HepG2 (cell line): Measurements from ENCODE around the gene KRTAP12-4. TPM values are rescaled to one million over a fixed set of nuclear protein-coding genes. Genes with fewer than 3 reads are reported as not detected.
A peak's percentile ranks its signal among the peaks of the same experiment; 100 is the strongest.

Source experiments
- GTF2F1 ChIP-seq: fragments of 150-350 bp; IDR thresholded peaks from 2 replicates; pipeline ENCODE4 v1.6.1; 2014; ENCODE audit warnings: low read length
- HDAC6 ChIP-seq: fragments of 200-600 bp; sonication (generic); IDR thresholded peaks from 2 replicates; pipeline ENCODE4 v1.7.0; 2017; ENCODE audit warnings: mild to moderate bottlenecking, antibody characterized with exemption, low read length, low read depth
- HNF4A ChIP-seq: sonication (generic); formaldehyde crosslinking; IDR thresholded peaks from 2 replicates; pipeline ENCODE4 v1.4.0; 2020; ENCODE audit warnings: missing genetic modification reagents
- MIER3 ChIP-seq: IDR thresholded peaks from 2 replicates; pipeline ENCODE4 v1.6.1; 2016; ENCODE audit warnings: missing compliant biosample characterization, borderline replicate concordance
- MXD4 ChIP-seq: IDR thresholded peaks from 2 replicates; pipeline ENCODE4 v1.6.1; 2016; ENCODE audit warnings: mild to moderate bottlenecking, missing biosample characterization, missing genetic modification reagents
- PHF20 ChIP-seq: sonication (generic); formaldehyde crosslinking; IDR thresholded peaks from 2 replicates; pipeline ENCODE4 v1.5.0; 2020; ENCODE audit warnings: mild to moderate bottlenecking, missing genetic modification reagents
- TBX2 ChIP-seq: sonication (generic); formaldehyde crosslinking; IDR thresholded peaks from 2 replicates; pipeline ENCODE4 v1.5.0; 2020; ENCODE audit warnings: missing genetic modification reagents, mild to moderate bottlenecking, borderline replicate concordance
- ZNF10 ChIP-seq: sonication (generic); formaldehyde crosslinking; IDR thresholded peaks from 2 replicates; pipeline ENCODE4 v1.4.0; 2020; ENCODE audit warnings: mild to moderate bottlenecking, low read depth, missing genetic modification reagents, borderline replicate concordance
- ZNF205 ChIP-seq: IDR thresholded peaks from 2 replicates; pipeline ENCODE4 v1.6.1; 2018; ENCODE audit warnings: missing biosample characterization, missing genetic modification reagents
- ZNF460 ChIP-seq: sonication (generic); formaldehyde crosslinking; IDR thresholded peaks from 2 replicates; pipeline ENCODE4 v1.5.1; 2020; ENCODE audit warnings: missing genetic modification reagents, mild to moderate bottlenecking, borderline replicate concordance
- ZNF674 ChIP-seq: sonication (generic); formaldehyde crosslinking; IDR thresholded peaks from 2 replicates; pipeline ENCODE4 v1.5.0; 2020; ENCODE audit warnings: low read depth, mild to moderate bottlenecking, missing genetic modification reagents
- ZNF749 ChIP-seq: sonication (generic); formaldehyde crosslinking; IDR thresholded peaks from 2 replicates; pipeline ENCODE4 v1.8.0; 2022; ENCODE audit warnings: mild to moderate bottlenecking, missing genetic modification reagents, moderate library complexity, borderline replicate concordance
- polyA plus RNA-seq, 8 experiments: library from polyadenylated mRNA; depleted of rRNA in 3 of 8; stranded (reverse) in 7 of 8; unstranded in 1 of 8; fragments of >200 nt; fragmentation: Illumina TruSeq in 4 of 8; extraction: Trizol in 4 of 8; gene quantifications; 2 replicates each; pipeline versions ENCODE4 v1.2.1 to v1.2.3, GENCODE V29; 2011 to 2016; ENCODE audit warnings: low read depth in 4 of 8, missing spikeins in 1 of 8, mixed read lengths in 1 of 8; ENCODE audit not compliant: insufficient read depth in 1 of 8
- total RNA-seq, 5 experiments: library from RNA; depleted of rRNA; stranded (reverse); fragments of >200 nt; fragmentation: Illumina TruSeq; extraction: Trizol; gene quantifications; 2 replicates each; pipeline ENCODE4 v1.2.3, GENCODE V29; 2016; ENCODE audit warnings: low read depth in 1 of 5
- TF ChIP-seq, protein P1 (sequence below): sonication (generic); formaldehyde crosslinking; IDR thresholded peaks from 2 replicates; pipeline ENCODE4 v1.4.0; 2020; ENCODE audit warnings: mild to moderate bottlenecking, missing genetic modification reagents
- TF ChIP-seq, protein P2 (sequence below), 2 experiments: sonication (generic) in 1 of 2; formaldehyde crosslinking in 1 of 2; IDR thresholded peaks; 2 replicates each; pipeline versions ENCODE4 v1.6.1 to v1.9.0; 2014 to 2022; ENCODE audit warnings: antibody characterized with exemption in 1 of 2, borderline replicate concordance in 1 of 2, inconsistent platforms in 1 of 2, low read depth in 1 of 2, missing genetic modification reagents in 1 of 2

The KRTAP12-4 gene
- total and polyA plus RNA-seq, 2 of the 13 experiments (the other 11 are each of a cell fraction or from before 2014, with no cell fraction given) = not detected

DNA sequence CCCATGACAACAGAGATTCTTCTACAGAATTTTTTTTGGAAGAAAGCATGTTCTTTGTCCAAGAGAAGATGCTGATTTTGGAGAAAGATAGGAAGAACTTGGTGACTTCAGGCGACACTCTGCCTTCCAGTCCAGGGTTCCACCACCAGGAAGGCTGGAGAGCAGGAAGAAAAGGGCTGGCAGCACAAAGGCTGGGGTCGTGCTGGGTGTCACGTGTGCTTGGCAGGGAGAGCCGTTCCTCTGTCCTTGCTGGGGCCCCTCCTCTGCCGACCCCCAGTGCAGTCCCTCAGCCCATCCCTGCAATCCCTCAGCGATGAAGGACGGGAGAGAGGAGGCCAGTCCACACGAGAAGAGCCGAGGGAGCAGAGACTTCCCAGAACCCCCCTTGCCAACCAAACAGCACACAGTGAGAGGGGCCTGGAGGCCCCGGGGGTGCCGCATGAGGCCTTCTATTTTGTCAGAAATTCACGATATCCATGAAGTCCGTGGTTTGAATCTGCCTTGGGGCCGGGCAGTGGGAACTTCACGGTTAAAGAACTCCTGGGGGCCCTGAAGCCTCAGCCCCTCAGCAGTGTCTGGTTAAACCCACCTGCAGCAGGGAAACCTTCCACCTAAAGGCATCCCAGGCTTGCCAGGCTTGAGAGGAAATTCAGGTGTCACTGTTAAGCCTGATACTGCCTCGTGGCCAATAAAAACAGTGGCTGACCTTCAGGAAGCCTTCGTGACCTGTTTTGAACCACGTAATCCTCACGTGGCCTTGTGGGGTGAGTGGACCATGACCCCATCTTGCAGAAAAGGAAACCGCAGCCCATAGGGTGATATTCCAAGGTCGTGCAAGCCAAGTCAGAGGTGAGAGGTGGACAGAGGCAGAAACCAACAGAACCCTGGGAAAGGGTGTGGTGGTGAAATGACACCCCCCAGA, 45.9 kb upstream of the KRTAP12-4 start (continued):
- TF ChIP-seq, protein P1, sequence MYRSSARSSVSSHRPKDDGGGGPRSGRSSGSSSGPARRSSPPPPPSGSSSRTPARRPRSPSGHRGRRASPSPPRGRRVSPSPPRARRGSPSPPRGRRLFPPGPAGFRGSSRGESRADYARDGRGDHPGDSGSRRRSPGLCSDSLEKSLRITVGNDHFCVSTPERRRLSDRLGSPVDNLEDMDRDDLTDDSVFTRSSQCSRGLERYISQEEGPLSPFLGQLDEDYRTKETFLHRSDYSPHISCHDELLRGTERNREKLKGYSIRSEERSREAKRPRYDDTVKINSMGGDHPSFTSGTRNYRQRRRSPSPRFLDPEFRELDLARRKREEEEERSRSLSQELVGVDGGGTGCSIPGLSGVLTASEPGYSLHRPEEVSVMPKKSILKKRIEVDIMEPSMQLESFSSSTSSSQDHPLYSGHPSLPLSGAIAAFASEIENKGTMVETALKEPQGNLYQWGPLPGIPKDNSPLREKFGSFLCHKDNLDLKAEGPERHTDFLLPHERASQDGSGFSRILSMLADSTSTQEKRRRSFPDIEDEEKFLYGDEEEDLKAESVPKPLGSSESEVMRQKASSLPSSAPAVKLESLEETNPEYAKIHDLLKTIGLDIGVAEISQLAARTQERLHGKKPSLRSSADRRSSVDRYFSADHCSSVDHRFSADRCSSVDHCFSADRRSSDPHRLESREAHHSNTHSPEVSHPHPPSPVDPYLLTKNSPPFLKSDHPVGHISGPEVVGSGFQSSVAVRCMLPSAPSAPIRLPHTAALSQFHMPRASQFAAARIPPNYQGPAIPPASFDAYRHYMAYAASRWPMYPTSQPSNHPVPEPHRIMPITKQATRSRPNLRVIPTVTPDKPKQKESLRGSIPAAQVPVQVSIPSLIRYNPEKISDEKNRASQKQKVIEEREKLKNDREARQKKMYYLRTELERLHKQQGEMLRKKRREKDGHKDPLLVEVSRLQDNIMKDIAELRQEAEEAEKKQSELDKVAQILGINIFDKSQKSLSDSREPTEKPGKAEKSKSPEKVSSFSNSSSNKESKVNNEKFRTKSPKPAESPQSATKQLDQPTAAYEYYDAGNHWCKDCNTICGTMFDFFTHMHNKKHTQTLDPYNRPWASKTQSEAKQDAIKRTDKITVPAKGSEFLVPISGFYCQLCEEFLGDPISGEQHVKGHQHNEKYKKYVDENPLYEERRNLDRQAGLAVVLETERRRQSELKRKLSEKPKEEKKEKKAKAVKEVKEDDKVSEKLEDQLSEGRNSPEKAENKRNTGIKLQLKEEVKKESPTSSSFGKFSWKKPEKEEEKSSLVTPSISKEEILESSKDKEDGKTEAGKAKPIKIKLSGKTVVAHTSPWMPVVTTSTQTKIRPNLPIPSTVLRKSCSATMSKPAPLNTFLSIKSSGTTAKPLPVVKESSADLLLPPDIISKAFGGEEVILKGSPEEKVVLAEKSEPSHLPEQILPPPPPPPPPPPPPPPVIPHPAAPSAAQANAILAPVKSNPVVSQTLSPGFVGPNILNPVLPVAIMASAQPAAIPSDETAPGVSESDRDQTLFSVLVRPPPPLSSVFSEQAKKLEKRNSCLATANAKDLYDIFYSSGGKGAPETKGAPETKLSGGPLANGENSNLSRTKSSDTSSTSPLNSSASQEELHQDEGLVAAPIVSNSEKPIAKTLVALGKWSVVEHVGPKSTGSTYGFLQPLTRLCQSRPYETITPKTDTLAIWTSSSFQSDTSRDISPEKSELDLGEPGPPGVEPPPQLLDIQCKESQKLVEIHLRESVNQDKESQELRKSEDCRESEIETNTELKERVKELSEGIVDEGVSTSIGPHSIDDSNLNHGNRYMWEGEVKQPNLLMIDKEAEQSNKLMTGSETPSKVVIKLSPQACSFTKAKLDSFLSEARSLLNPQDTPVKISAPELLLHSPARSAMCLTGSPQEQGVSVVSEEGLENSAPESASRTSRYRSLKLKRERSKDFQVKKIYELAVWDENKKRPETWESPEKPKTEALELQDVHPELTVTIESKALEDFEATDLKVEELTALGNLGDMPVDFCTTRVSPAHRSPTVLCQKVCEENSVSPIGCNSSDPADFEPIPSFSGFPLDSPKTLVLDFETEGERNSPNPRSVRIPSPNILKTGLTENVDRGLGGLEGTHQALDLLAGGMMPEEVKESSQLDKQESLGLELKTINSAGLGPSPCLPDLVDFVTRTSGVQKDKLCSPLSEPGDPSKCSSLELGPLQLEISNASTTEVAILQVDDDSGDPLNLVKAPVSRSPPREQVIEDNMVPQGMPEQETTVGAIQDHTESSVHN (CRISPR knock-in tag) = no peak
- TF ChIP-seq ZNF749 (CRISPR knock-in tag) (no peak), ZNF10 (CRISPR knock-in tag) (no peak), ZNF205 (CRISPR knock-in tag) (0 out of 2 replicates have a peak, but pooled peaks have one; percentile 25), GTF2F1 (no peak), MIER3 (CRISPR knock-in tag) (peak; percentile 72; the same call in 1 of the 2 replicates), ZNF674 (CRISPR knock-in tag) (no peak), MXD4 (CRISPR knock-in tag) (0 out of 2 replicates have a peak, but pooled peaks have one; percentile 13), HNF4A (CRISPR knock-in tag) (peak; percentile 89), PHF20 (no peak), ZNF460 (CRISPR knock-in tag) (no peak), HDAC6 (no peak), TBX2 (CRISPR knock-in tag) (peak; percentile 91)
- TF ChIP-seq, protein P2, sequence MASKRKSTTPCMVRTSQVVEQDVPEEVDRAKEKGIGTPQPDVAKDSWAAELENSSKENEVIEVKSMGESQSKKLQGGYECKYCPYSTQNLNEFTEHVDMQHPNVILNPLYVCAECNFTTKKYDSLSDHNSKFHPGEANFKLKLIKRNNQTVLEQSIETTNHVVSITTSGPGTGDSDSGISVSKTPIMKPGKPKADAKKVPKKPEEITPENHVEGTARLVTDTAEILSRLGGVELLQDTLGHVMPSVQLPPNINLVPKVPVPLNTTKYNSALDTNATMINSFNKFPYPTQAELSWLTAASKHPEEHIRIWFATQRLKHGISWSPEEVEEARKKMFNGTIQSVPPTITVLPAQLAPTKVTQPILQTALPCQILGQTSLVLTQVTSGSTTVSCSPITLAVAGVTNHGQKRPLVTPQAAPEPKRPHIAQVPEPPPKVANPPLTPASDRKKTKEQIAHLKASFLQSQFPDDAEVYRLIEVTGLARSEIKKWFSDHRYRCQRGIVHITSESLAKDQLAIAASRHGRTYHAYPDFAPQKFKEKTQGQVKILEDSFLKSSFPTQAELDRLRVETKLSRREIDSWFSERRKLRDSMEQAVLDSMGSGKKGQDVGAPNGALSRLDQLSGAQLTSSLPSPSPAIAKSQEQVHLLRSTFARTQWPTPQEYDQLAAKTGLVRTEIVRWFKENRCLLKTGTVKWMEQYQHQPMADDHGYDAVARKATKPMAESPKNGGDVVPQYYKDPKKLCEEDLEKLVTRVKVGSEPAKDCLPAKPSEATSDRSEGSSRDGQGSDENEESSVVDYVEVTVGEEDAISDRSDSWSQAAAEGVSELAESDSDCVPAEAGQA (IDR thresholded peaks at IDR 0.05; ENCODE audit: low read depth) = no peak; the same call in 1 of the 2 replicates
- TF ChIP-seq, protein P2 (CRISPR knock-in tag; IDR thresholded peaks at IDR 0.05; ENCODE audit: borderline replicate concordance) = no peak
